ENCODE data around the gene TMEM69.
"Not testable (repeated sequence)": the region's sequence is repeated elsewhere in the genome, so short reads cannot be mapped to it uniquely, and the experiment has no call there.

The TMEM69 gene

GRCh38 chr1:45726007-45726406 is 38.0 kb downstream of the TMEM69 start:
- H3K9me3 ChIP-seq (ENCODE audit: low read length); H3K4me3 ChIP-seq (ENCODE audit: low read length); H3K27me3 ChIP-seq (ENCODE audit: insufficient read depth, low read length); H2AFZ ChIP-seq (ENCODE audit: low read depth, low read length); H3K4me1 ChIP-seq (ENCODE audit: insufficient read depth, low read length): not testable (repeated sequence)
- H3K36me3 ChIP-seq (ENCODE audit: insufficient read depth, low read length) = peaks cover 11% of the 10 kb centered on the region

GRCh38 chr1:45730075-45730779 is 42.2 kb downstream of the TMEM69 start:
- H3K4me3 ChIP-seq (ENCODE audit: low read length) = no peak overlapping the region
- no peak overlapping the region for H2AFZ ChIP-seq (ENCODE audit: low read depth, low read length)
- H3K4me1 ChIP-seq (ENCODE audit: insufficient read depth, low read length) = no peaks in the 10 kb centered on the region
- H3K9me3 ChIP-seq (ENCODE audit: low read length) = no peaks in the 10 kb centered on the region
- no peaks in the 10 kb centered on the region for H3K27me3 ChIP-seq (ENCODE audit: insufficient read depth, low read length)
- H3K36me3 ChIP-seq (ENCODE audit: insufficient read depth, low read length) = peaks cover 9% of the 10 kb centered on the region

GRCh38 chr1:45730780-45731319 is 42.9 kb downstream of the TMEM69 start:
- peaks cover 9% of the 10 kb centered on the region for H3K36me3 ChIP-seq (ENCODE audit: insufficient read depth, low read length)
- no peak overlapping the region for H3K4me3 ChIP-seq (ENCODE audit: low read length)
- H2AFZ ChIP-seq (ENCODE audit: low read depth, low read length) = no peak overlapping the region
- no peaks in the 10 kb centered on the region for H3K27me3 ChIP-seq (ENCODE audit: insufficient read depth, low read length)
- no peaks in the 10 kb centered on the region for H3K9me3 ChIP-seq (ENCODE audit: low read length)
- no peaks in the 10 kb centered on the region for H3K4me1 ChIP-seq (ENCODE audit: insufficient read depth, low read length)

- no peaks in the 10 kb centered on the region for H3K27me3 ChIP-seq (ENCODE audit: insufficient read depth, low read length)
- peaks cover 4% of the 10 kb centered on the region for H3K9me3 ChIP-seq (ENCODE audit: low read length)
- H3K36me3 ChIP-seq (ENCODE audit: insufficient read depth, low read length) = peaks cover 14% of the 10 kb centered on the region
- H3K4me3 ChIP-seq (ENCODE audit: low read length) = no peak overlapping the region
- no peak overlapping the region for H2AFZ ChIP-seq (ENCODE audit: low read depth, low read length)
- H3K4me1 ChIP-seq (ENCODE audit: insufficient read depth, low read length) = no peaks in the 10 kb centered on the region
These were observed 51.2 kb downstream of the TMEM69 start for GRCh38 chr1:45739137-45739536.

- H3K4me3 ChIP-seq (ENCODE audit: low read length); H2AFZ ChIP-seq (ENCODE audit: low read depth, low read length); H3K4me1 ChIP-seq (ENCODE audit: insufficient read depth, low read length); H3K9me3 ChIP-seq (ENCODE audit: low read length); H3K27me3 ChIP-seq (ENCODE audit: insufficient read depth, low read length): not testable (repeated sequence)
- peaks cover 15% of the 10 kb centered on the region for H3K36me3 ChIP-seq (ENCODE audit: insufficient read depth, low read length)
These were observed 51.7 kb downstream of the TMEM69 start for GRCh38 chr1:45739641-45740156.
